ENCODE results near the gene RBM17.

GRCh38 chr10:6124666-6125065 lies 35.8 kb downstream of the RBM17 start:
- no peak for TF ChIP-seq POLR2A (IDR thresholded peaks at IDR 0.05)
- TF ChIP-seq CTCF (IDR thresholded peaks at IDR 0.05) = no peak
- no peak for TF ChIP-seq POLR2AphosphoS5 (IDR thresholded peaks at IDR 0.05)
